Right lobe of liver (tissue), 4 donors: ENCODE measurements around the gene CEP170B.

Experiments used
- POLR2A ChIP-seq: fragments of 450-650 bp; IDR thresholded peaks from one replicate; pipeline ENCODE4 v1.6.1; 2017; ENCODE audit warnings: antibody characterized with exemption, mild to moderate bottlenecking
- TF ChIP-seq, protein P1 (sequence below), 4 donors: fragments of 200-600 bp in 3 of 4; fragments of 450-650 bp in 1 of 4; IDR thresholded peaks; one replicate each; pipeline versions ENCODE4 v1.5.1 to v1.8.0; 2016 to 2022; ENCODE audit warnings: antibody characterized with exemption in 4 of 4, mild to moderate bottlenecking in 2 of 4
- donor health status: DM: no; HTN: no; CAD: no.
- donor health status: DM: no; HTN: no; CAD: no.
- donor health status: DM: no; HTN: yes; CAD: no.

DNA sequence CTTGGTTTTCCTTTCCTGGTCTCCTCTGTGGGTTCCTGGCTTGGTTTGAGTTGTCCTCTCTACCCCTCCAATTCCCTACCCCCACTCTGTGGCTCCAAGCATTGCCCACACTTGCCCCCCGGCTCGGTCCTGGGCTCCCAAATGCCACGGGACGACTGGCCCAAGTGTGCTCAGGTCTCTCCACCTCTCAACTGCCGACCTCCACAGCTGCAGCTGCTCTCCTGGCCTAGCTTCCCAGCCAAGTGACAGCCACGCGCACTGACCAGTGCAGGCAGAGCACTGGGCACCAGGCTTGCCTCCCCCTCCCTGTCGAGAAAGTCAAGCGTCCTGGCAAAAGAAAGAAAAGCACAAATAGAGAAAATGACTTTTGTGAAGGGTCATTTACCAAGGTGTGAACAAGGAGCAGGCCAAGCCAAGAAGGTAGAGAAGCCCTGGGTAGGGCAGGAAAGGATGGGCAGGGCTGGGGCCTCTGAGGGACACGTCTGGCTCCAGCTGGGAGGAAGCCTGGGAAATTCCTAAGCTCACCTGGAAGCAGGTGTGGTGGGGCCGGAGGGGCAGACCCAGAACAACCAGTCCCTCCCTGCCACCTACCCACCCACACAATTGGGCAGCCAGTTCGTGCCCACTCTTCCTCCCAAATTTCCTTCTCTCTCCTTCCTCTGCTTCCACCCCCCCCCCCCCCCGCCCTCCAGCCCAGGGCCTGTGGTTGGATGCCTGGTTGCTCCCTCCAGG is 1.8 kb upstream of the CEP170B start:
- TF ChIP-seq, protein P1, sequence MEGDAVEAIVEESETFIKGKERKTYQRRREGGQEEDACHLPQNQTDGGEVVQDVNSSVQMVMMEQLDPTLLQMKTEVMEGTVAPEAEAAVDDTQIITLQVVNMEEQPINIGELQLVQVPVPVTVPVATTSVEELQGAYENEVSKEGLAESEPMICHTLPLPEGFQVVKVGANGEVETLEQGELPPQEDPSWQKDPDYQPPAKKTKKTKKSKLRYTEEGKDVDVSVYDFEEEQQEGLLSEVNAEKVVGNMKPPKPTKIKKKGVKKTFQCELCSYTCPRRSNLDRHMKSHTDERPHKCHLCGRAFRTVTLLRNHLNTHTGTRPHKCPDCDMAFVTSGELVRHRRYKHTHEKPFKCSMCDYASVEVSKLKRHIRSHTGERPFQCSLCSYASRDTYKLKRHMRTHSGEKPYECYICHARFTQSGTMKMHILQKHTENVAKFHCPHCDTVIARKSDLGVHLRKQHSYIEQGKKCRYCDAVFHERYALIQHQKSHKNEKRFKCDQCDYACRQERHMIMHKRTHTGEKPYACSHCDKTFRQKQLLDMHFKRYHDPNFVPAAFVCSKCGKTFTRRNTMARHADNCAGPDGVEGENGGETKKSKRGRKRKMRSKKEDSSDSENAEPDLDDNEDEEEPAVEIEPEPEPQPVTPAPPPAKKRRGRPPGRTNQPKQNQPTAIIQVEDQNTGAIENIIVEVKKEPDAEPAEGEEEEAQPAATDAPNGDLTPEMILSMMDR (IDR thresholded peaks at IDR 0.05) = no peak
- no peak for TF ChIP-seq POLR2A
